ENCODE measurements around the gene RBM3.

Gene RBM3

GRCh38 chrX:48617542-48618340, 43.5 kb downstream of the RBM3 start:
- no peak for DNase-seq (ENCODE audit: low read depth in 2 of 2)

GRCh38 chrX:48626401-48627298, 52.4 kb downstream of the RBM3 start:
- no peak for DNase-seq (ENCODE audit: low read depth in 2 of 2)

All from stimulated activated CD8-positive, alpha-beta memory T cell treated with anti-CD3 and anti-CD28 coated beads, Interleukin-2, amount 100 ng/mL, for 1 hour (primary cell).